Caco-2 (cell line): ENCODE data around the gene KIF16B. TPM values are rescaled to one million over a fixed set of nuclear protein-coding genes. Genes with fewer than 3 reads are reported as not detected.

Experiments used
- BruUV-seq: library from RNA; stranded (reverse); fragments of 400-500 nt; replicated peaks from 2 replicates; lab custom pipeline; 2021; lab: Mats Ljungman, UMichigan
- CTCF ChIA-PET: fragments of 300-600 bp; sonication (Branson Sonifier 250); formaldehyde crosslinking; loops from one replicate; lab custom pipeline; 2022; ENCODE audit warnings: antibody characterized with exemption; lab: Charles Lee
- POLR2A ChIA-PET: fragments of 300-600 bp; sonication (Branson Sonifier 250); formaldehyde crosslinking; loops from one replicate; lab custom pipeline; 2022; ENCODE audit warnings: antibody characterized with exemption; lab: Charles Lee
- DNase-seq, 2 experiments: peaks; one replicate each; pipeline versions ENCODE4 v3.0.0 to v3.0.0-alpha.2; 2020 to 2022
- H3K27me3 ChIP-seq: replicated peaks from 2 replicates; pipeline ENCODE4 v1.6.0; 2011; ENCODE audit warnings: low read length; ENCODE audit not compliant: control insufficient read depth, insufficient read depth
- H3K36me3 ChIP-seq: 2 replicates; pipeline ENCODE4 v1.5.1; 2011; ENCODE audit warnings: low read length; ENCODE audit not compliant: control insufficient read depth, insufficient read depth
- H3K4me1 ChIP-seq: fragments of 250-450 bp; sonication (Bioruptor Pico); 2 replicates; pipeline ENCODE4 v1.5.1; 2020; ENCODE audit warnings: mild to moderate bottlenecking
- H3K4me3 ChIP-seq: 2 replicates; pipeline ENCODE4 v1.5.1; 2011; ENCODE audit warnings: low read depth, mild to moderate bottlenecking, control low read depth, low read length
- H3K9me3 ChIP-seq: fragments of 250-450 bp; sonication (Bioruptor Pico); 2 replicates; pipeline ENCODE4 v1.5.1; 2020; ENCODE audit warnings: mild to moderate bottlenecking, moderate library complexity
- H3K27ac Mint-ChIP-seq: one replicate; pipeline ENCODE4 v1.8.0; 2022; ENCODE audit warnings: mixed read lengths; ENCODE audit not compliant: unreplicated experiment
- H3K27me3 Mint-ChIP-seq: one replicate; pipeline ENCODE4 v1.8.0; 2022; ENCODE audit warnings: mixed read lengths; ENCODE audit not compliant: insufficient read depth, unreplicated experiment
- H3K36me3 Mint-ChIP-seq: one replicate; pipeline ENCODE4 v1.8.0; 2022; ENCODE audit warnings: mild to moderate bottlenecking, mixed read lengths; ENCODE audit not compliant: insufficient read depth, unreplicated experiment
- H3K4me1 Mint-ChIP-seq: one replicate; pipeline ENCODE4 v1.8.0; 2022; ENCODE audit warnings: low read depth, mixed read lengths; ENCODE audit not compliant: unreplicated experiment
- H3K4me3 Mint-ChIP-seq: one replicate; pipeline ENCODE4 v1.8.0; 2022; ENCODE audit warnings: mild to moderate bottlenecking, moderate library complexity, mixed read lengths; ENCODE audit not compliant: unreplicated experiment
- H3K9me3 Mint-ChIP-seq: one replicate; pipeline ENCODE4 v1.8.0; 2022; ENCODE audit warnings: mixed read lengths; ENCODE audit not compliant: unreplicated experiment
- CTCF ChIP-seq, 2 experiments: fragments of 200-600 bp in 1 of 2; IDR thresholded peaks; 1 replicate in 1 of 2; 2 replicates in 1 of 2; pipeline versions ENCODE4 v1.5.1 to v1.8.0; 2011 to 2022; ENCODE audit warnings: antibody characterized with exemption in 1 of 2, control low read depth in 1 of 2, inconsistent platforms in 1 of 2, low read depth in 1 of 2, low read length in 1 of 2, mild to moderate bottlenecking in 1 of 2, moderate library complexity in 1 of 2; ENCODE audit not compliant: insufficient read depth in 1 of 2, severe bottlenecking in 1 of 2, unreplicated experiment in 1 of 2
- intact Hi-C: fragments of 100-400 bp; cut with micrococcal nuclease; formaldehyde crosslinking; loops from one replicate; pipeline ENCODE4 v1.10.0; 2022; ENCODE audit not compliant: unreplicated experiment
- total RNA-seq: library from RNA; stranded (reverse); gene quantifications from 2 replicates; pipeline ENCODE4 v1.2.3, GENCODE V29; 2022

Gene KIF16B
- total RNA-seq, 1 experiment from 2014 or later: 11.3 TPM

- H3K4me1 Mint-ChIP-seq: peaks cover 40% of the 10 kb centered on the region
- no TSS peak for BruUV-seq
- POLR2A ChIA-PET: interaction anchor here (0.6 kb wide), 1 partner anchor 58 kb away, joined by 3 read pairs; no protein-coding TSS in a partner anchor
- intact Hi-C loops: loop anchor here (1.0 to 10.0 kb wide), 6 partner anchors 68 to 770 kb away; no protein-coding TSS in a partner anchor
- CTCF ChIA-PET: interaction anchor here (0.5 to 1.2 kb wide), 6 partner anchors 68 to 1082 kb away, joined by 3 to 7 read pairs (median 4); no protein-coding TSS in a partner anchor
- no peaks in the 10 kb centered on the region for H3K9me3 ChIP-seq
- H3K36me3 Mint-ChIP-seq: peaks cover 7% of the 10 kb centered on the region
- no peaks in the 10 kb centered on the region for H3K27me3 ChIP-seq
- peaks cover 2% of the 10 kb centered on the region for H3K9me3 Mint-ChIP-seq
- peaks cover 76% of the 10 kb centered on the region for H3K4me1 ChIP-seq
- peak; percentile 48 to 56 for DNase-seq
- H3K27ac Mint-ChIP-seq: peak overlapping the region; percentile 11
- no peak for TF ChIP-seq CTCF (IDR thresholded peaks at IDR 0.05; ENCODE audit: insufficient read depth in 1 of 2, low read depth in 1 of 2, low read length in 1 of 2, severe bottlenecking in 1 of 2, unreplicated experiment in 1 of 2)
- H3K36me3 ChIP-seq: no peaks in the 10 kb centered on the region
- H3K4me3 Mint-ChIP-seq: peak overlapping the region; percentile 12
- no peaks in the 10 kb centered on the region for H3K27me3 Mint-ChIP-seq
- no peak overlapping the region for H3K4me3 ChIP-seq
Observed at GRCh38 chr20:16475225-16475624, 98.0 kb downstream of the KIF16B start.

- no peaks in the 10 kb centered on the region for H3K27me3 Mint-ChIP-seq
- no TSS peak for BruUV-seq
- CTCF ChIA-PET: interaction anchor here (1.0 kb wide), 1 partner anchor 67 kb away, joined by 3 read pairs; no protein-coding TSS in a partner anchor
- peaks cover 71% of the 10 kb centered on the region for H3K4me1 ChIP-seq
- no peak for DNase-seq
- peak overlapping the region; percentile 38 for H3K4me3 Mint-ChIP-seq
- no peak overlapping the region for H3K4me3 ChIP-seq
- no peaks in the 10 kb centered on the region for H3K27me3 ChIP-seq
- H3K9me3 ChIP-seq: no peaks in the 10 kb centered on the region
- intact Hi-C loops: loop anchor here (10.0 kb wide), 2 partner anchors 610 to 770 kb away; no protein-coding TSS in a partner anchor
- H3K36me3 ChIP-seq: no peaks in the 10 kb centered on the region
- peak overlapping the region; percentile 54 for H3K27ac Mint-ChIP-seq
- H3K9me3 Mint-ChIP-seq: peaks cover 9% of the 10 kb centered on the region
- peaks cover 46% of the 10 kb centered on the region for H3K4me1 Mint-ChIP-seq
- POLR2A ChIA-PET: no interaction called here
- no peak for TF ChIP-seq CTCF (IDR thresholded peaks at IDR 0.05; ENCODE audit: insufficient read depth in 1 of 2, low read depth in 1 of 2, low read length in 1 of 2, severe bottlenecking in 1 of 2, unreplicated experiment in 1 of 2)
- peaks cover 12% of the 10 kb centered on the region for H3K36me3 Mint-ChIP-seq
Observed at GRCh38 chr20:16474363-16474762, 98.9 kb downstream of the KIF16B start.

GRCh38 chr20:16472045-16472872, 101.0 kb downstream of the KIF16B start:
- no peaks in the 10 kb centered on the region for H3K27me3 ChIP-seq
- Mint-ChIP-seq H3K4me3 (no peak overlapping the region), H3K27me3 (no peaks in the 10 kb centered on the region), H3K27ac (no peak overlapping the region), H3K4me1 (peaks cover 36% of the 10 kb centered on the region), H3K9me3 (peaks cover 15% of the 10 kb centered on the region), H3K36me3 (peaks cover 5% of the 10 kb centered on the region)
- no peak overlapping the region for H3K4me3 ChIP-seq
- DNase-seq: peak in 1 of 2 experiments; percentile 22
- ChIA-PET POLR2A (no interaction called here), CTCF (no interaction called here)
- BruUV-seq: no TSS peak
- no peaks in the 10 kb centered on the region for H3K9me3 ChIP-seq
- intact Hi-C loops: loop anchor here (10.0 kb wide), 2 partner anchors 607 to 767 kb away; no protein-coding TSS in a partner anchor
- TF ChIP-seq CTCF (IDR thresholded peaks at IDR 0.05; ENCODE audit: insufficient read depth in 1 of 2, low read depth in 1 of 2, low read length in 1 of 2, severe bottlenecking in 1 of 2, unreplicated experiment in 1 of 2): no peak
- H3K36me3 ChIP-seq: no peaks in the 10 kb centered on the region
- H3K4me1 ChIP-seq: peaks cover 60% of the 10 kb centered on the region
